Measurements from ENCODE around the gene DAAM2. TPM values are rescaled to one million over a fixed set of nuclear protein-coding genes. Genes with fewer than 3 reads are reported as not detected.

DAAM2 gene
- total and polyA plus RNA-seq, 8 donors: 9.3 to 78.8 (median 19.3) TPM

- intact Hi-C loops (cut with DNase I; ENCODE audit: low total_unique reads): no loop called here
- Histone ChIP-seq H3K4me1 (peaks cover 9 to 61% (median 37%) of the 10 kb centered on the region in 4 donors), H3K27ac (peak overlapping the region in 3 of 5 donors; percentile 18 to 43 (median 38)), H3K27me3 (no peaks in the 10 kb centered on the region), H3K9me3 (no peaks in the 10 kb centered on the region), H3K4me3 (no peak overlapping the region), H3K36me3 (no peaks in the 10 kb centered on the region)
- 41 to 61% (median 50%) methylated on average over 3 of the region's 3 CpGs for WGBS, 5 donors
- DNase-seq: no peak
- no peak for TF ChIP-seq POLR2AphosphoS5 (IDR thresholded peaks at IDR 0.05)
- TF ChIP-seq POLR2A (IDR thresholded peaks at IDR 0.05): no peak
- TF ChIP-seq CTCF (IDR thresholded peaks at IDR 0.05): no peak
- TF ChIP-seq EP300 (IDR thresholded peaks at IDR 0.05): no peak
These were observed 11.7 kb downstream of the DAAM2 start for GRCh38 chr6:39803872-39804271.

DNA sequence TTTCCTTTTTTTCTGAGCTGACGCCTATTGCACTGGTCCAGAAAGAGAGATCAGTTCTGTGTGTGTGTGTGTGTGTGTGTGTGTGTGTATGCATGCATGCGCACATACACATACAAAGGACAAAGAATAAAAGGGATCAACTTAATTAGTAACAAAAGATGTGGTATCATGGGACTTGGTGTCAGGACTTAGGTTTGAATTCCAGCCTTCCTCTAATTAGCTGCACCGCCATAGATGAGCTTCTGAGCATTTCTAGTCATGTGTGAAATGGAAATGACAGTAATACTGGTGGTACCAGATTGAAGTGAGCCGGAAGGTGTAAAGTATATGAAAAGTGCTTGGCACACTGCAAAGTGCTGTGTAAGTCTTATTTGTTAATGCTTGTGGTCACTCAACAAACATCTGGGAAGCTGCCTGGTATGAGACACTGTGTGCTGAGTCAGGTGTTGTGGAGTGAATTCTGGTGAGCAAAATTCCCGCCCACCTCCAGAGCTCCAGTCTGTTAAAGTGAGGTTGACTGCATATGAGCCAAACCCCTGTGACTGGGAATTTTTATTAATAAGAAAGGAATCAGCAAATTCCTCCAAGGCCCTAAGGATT is 12.4 kb downstream of the DAAM2 start:
- TF ChIP-seq CTCF (IDR thresholded peaks at IDR 0.05) (no peak), EP300 (IDR thresholded peaks at IDR 0.05) (no peak), POLR2AphosphoS5 (IDR thresholded peaks at IDR 0.05) (no peak), POLR2A (IDR thresholded peaks at IDR 0.05) (no peak)
- Histone ChIP-seq H3K27ac (peak overlapping the region in 1 of 5 donors; percentile 38), H3K36me3 (no peaks in the 10 kb centered on the region), H3K27me3 (no peaks in the 10 kb centered on the region), H3K4me1 (peaks cover 9 to 66% (median 41%) of the 10 kb centered on the region in 4 donors), H3K4me3 (no peak overlapping the region), H3K9me3 (no peaks in the 10 kb centered on the region)
- DNase-seq: no peak
- intact Hi-C loops (cut with DNase I; ENCODE audit: low total_unique reads): no loop called here
- WGBS, 5 donors: 78 to 90% (median 83%) methylated on average over 5 of the region's 5 CpGs

- Histone ChIP-seq H3K27me3 (no peaks in the 10 kb centered on the region), H3K9me3 (no peaks in the 10 kb centered on the region), H3K27ac (no peak overlapping the region), H3K36me3 (no peaks in the 10 kb centered on the region), H3K4me1 (peaks cover 9 to 76% (median 35%) of the 10 kb centered on the region in 4 donors), H3K4me3 (no peak overlapping the region)
- WGBS, 5 donors: 48 to 80% (median 79%) methylated on average over 1 of the region's 1 CpG
- no peak for TF ChIP-seq POLR2AphosphoS5 (IDR thresholded peaks at IDR 0.05)
- TF ChIP-seq EP300 (IDR thresholded peaks at IDR 0.05): no peak
- TF ChIP-seq POLR2A (IDR thresholded peaks at IDR 0.05): no peak
- TF ChIP-seq CTCF (IDR thresholded peaks at IDR 0.05): no peak
- no peak for DNase-seq
- intact Hi-C loops (cut with DNase I; ENCODE audit: low total_unique reads): no loop called here
These were observed 14.1 kb downstream of the DAAM2 start for GRCh38 chr6:39806278-39806677.

GRCh38 chr6:39808346-39808745 is 16.2 kb downstream of the DAAM2 start:
- intact Hi-C loops (cut with DNase I; ENCODE audit: low total_unique reads): no loop called here
- 67 to 86% (median 84%) methylated on average over 3 of the region's 3 CpGs for WGBS, 5 donors
- Histone ChIP-seq H3K4me1 (peaks cover 12 to 76% (median 40%) of the 10 kb centered on the region in 4 donors), H3K36me3 (no peaks in the 10 kb centered on the region), H3K27ac (peak overlapping the region in 2 of 5 donors; percentile 15 to 50), H3K9me3 (no peaks in the 10 kb centered on the region), H3K27me3 (no peaks in the 10 kb centered on the region), H3K4me3 (no peak overlapping the region)
- no peak for TF ChIP-seq EP300 (IDR thresholded peaks at IDR 0.05)
- no peak for TF ChIP-seq CTCF (IDR thresholded peaks at IDR 0.05)
- TF ChIP-seq POLR2A (IDR thresholded peaks at IDR 0.05): no peak
- no peak for TF ChIP-seq POLR2AphosphoS5 (IDR thresholded peaks at IDR 0.05)
- DNase-seq: no peak

Measured in stomach (tissue), 9 donors.